Measurements from ENCODE around the gene FMN1.

- TF ChIP-seq EZH2 (IDR thresholded peaks at IDR 0.05; ENCODE audit: low read length, unreplicated experiment) (no peak), CTCF (conservative IDR thresholded peaks at IDR 0.05; ENCODE audit: low read depth, low read length) (no peak)
Observed at GRCh38 chr15:32922541-32922940, 272.0 kb downstream of the FMN1 start.

Data from PC-3 (cell line).